HG02973 (cell line): ENCODE data around the gene GIMAP4.
"Not testable (repeated sequence)": the region's sequence is repeated elsewhere in the genome, so short reads cannot be mapped to it uniquely, and the experiment has no call there.

Experiments
- ATAC-seq: cut with Tn5 transposase; IDR thresholded peaks from one replicate; pipeline ENCODE4 v1.9.1; 2021; ENCODE audit warnings: moderate library complexity; ENCODE audit not compliant: unreplicated experiment

GIMAP4 gene

GRCh38 chr7:150567169-150567568, at the start of gene GIMAP4:
GIMAP4 (plus strand) TSS chr7:150567390; CDS start chr7:150569902, 2,512 bp downstream.
- no peak for ATAC-seq

DNA sequence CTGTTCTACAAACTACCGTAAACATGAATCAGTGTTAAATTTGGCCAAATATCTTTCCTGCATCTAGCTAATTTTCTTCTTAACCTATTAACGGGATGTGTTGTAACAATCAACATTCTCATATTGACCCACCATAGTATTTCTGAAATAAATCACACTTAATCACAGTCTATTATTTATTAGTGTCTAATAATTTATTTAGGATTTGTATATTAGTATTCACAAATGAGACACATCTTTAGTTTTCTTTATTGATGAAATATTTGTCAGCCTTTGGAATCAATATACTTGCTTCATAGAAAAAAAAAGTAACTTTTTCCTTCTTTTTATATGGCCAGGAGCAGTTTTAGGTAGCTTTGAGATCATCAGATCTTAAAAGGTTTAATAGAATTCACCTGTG, 47.9 kb upstream of the GIMAP4 start:
- ATAC-seq: no peak

- no peak for ATAC-seq
Observed at GRCh38 chr7:150520145-150520544, 47.0 kb upstream of the GIMAP4 start.

GRCh38 chr7:150522931-150523330, 44.3 kb upstream of the GIMAP4 start:
- ATAC-seq: not testable (repeated sequence)

DNA sequence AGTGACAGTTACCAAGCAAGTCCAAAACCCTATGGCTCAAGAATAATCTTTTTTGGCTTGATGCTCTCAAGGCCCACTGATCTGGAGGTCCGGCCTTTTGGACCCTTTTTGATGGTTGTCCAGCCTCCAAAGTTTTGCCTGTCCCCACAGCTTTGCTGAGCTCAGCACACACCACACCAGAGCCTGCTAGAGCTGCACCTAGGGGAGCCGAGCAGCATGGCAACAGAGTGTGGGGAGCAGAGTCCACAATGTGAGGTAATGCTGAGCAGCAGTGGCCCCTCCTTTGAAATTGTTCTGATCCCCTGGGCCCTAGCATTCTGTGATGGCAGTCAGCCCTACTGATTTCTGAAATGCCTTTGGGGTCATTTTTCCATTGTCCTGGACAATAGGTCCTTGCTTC, 43.2 kb upstream of the GIMAP4 start:
- no peak for ATAC-seq

DNA sequence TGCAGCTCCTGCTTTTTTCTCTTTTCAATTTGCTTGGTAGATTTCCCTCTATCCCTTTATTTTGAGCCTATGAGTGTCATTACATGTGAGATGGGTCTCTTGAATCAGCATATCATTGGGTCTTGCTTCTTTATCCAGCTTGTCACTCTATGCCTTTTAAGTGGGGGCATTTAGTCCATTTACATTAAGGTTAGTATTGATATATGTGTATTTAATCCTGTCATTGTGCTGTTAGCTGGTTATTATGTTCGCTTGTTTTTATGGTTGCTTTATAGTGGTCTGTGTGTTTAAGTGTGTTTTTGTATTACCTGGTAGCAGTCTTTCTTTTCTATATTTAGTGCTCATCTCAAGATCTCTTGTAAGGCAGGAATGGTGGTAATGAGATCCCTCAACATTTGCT, 35.5 kb upstream of the GIMAP4 start:
- no peak for ATAC-seq

DNA sequence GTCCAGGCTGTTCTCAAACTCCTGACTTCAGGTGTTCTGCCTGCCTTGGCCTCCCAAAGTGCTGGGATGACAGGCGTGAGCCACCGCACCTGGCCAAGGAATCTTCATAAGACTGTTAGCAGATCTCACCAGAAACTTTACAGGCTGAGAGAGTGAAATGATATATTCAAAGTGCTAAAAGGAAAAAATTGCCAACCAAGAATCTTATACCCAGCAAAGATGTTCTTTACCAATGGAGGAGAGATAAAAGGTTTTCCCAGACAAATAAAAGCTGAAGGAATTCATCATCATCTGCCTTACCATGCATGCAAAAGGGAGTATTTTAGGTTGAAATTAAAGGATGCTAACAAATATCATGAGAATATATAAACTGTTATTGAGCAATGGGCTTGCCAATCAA, 28.9 kb upstream of the GIMAP4 start:
- no peak for ATAC-seq

- no peak for ATAC-seq
Observed at GRCh38 chr7:150553163-150553562, 14.0 kb upstream of the GIMAP4 start.

DNA sequence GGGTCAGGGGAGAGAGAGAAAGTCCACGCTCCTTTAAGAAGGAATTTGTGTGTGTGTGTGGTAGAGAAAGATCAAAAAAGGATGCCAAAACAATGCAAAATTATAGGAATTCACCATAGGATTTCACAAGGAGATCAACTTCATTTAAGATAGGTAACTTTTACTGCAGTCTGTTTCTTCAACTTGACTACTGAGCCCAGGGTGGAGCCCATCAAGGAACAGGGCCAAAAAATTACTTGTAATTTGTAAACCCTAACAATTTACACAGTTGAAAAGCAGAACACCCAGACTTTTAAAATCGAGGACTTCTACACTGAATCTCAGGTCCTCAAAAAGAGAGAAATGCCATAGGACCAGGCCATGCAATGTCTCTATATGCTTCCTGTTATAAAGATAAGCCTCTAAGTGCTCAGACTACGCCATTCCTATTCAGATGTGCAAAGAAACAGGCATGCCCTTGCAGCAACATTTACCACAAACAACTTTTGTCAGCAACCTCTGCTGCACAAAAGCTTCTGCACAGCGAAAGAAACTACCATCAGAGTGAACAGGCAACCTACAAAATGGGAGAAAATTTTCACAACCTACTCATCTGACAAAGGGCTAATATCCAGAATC, 10.6 kb upstream of the GIMAP4 start:
- ATAC-seq: no peak

DNA sequence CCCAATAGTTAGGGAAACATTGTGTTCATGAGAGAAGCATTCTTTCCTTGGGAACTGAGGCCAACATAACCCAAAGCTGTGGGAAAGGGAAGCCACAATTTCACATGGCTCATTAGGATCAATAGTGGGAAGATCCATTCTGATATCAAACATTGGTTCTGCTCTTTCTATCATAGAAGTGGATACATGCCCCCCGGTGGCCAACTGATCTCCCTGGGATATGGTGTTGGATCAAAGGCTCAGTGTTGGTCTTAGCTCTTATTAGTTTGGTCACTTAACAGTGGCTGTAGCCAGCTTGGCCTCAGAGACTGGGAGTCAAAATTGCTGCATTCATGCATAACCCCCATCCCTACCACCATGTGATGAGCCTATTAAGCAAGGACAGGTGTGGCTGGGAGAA, 6.7 kb upstream of the GIMAP4 start:
- no peak for ATAC-seq

DNA sequence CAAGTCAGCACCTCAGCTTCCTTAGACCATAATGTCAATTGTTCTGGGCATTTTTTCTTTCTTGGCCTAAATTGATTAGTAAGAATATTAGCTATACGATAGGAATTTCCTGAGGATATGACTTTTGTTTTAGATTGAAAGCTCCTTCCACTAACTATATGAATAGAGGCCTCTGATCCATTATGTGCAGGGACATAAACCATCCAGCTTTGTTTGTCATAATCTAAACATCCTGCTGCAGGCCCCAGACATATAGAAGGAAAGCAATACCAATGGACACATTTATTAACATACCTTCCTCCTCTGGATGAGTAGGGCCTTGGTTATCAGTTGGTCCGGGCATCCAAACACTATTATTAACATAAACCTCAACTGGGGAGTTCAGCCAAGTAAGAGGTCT, 4.3 kb upstream of the GIMAP4 start:
- no peak for ATAC-seq

DNA sequence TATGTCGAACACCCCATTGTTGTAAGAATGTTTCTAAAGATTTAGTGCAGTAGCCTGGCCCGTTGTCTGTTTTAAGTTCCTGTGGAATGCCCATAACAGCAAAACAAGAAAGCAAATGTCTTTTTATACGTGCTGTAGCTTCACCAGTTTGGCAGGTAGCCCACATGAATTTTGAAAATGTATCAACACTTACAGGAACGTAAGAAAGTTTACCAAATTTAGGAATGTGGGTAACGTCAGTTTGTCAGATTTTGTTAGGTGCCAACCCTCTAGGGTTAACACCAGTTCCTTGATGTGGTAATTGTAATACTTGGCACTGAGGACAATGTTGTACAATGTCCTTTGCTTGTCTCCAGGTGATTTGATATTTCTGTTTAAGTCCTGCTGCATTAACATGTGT, 3.2 kb upstream of the GIMAP4 start:
- no peak for ATAC-seq

DNA sequence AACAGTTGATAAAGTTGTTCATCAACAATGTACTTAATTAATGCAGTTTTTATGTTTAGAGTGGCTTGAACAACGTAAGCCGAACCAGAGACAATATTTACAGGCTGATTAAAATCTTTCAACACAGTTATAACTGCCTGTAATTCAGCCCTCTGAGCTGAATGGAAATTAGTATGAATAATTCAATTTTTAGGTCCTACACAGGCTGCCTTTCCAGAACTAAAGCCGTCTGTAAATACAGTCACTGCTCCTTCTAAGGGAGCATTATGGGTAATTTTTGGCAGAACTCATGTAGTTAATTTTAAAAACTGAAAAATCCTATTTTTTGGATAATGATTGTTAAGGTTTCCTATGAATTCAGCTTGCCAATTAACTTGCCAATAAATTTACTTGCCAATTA, 2.6 kb upstream of the GIMAP4 start:
- ATAC-seq: no peak

- no peak for ATAC-seq
Observed at GRCh38 chr7:150565239-150565638, 2.0 kb upstream of the GIMAP4 start.

GRCh38 chr7:150566123-150566522, 1.1 kb upstream of the GIMAP4 start:
- no peak for ATAC-seq

GRCh38 chr7:150566572-150566971, 618 bp upstream of the GIMAP4 start:
- no peak for ATAC-seq

GRCh38 chr7:150567871-150568301, 696 bp downstream of the GIMAP4 start:
- no peak for ATAC-seq

GRCh38 chr7:150568714-150569113, 1.5 kb downstream of the GIMAP4 start:
- ATAC-seq: no peak

DNA sequence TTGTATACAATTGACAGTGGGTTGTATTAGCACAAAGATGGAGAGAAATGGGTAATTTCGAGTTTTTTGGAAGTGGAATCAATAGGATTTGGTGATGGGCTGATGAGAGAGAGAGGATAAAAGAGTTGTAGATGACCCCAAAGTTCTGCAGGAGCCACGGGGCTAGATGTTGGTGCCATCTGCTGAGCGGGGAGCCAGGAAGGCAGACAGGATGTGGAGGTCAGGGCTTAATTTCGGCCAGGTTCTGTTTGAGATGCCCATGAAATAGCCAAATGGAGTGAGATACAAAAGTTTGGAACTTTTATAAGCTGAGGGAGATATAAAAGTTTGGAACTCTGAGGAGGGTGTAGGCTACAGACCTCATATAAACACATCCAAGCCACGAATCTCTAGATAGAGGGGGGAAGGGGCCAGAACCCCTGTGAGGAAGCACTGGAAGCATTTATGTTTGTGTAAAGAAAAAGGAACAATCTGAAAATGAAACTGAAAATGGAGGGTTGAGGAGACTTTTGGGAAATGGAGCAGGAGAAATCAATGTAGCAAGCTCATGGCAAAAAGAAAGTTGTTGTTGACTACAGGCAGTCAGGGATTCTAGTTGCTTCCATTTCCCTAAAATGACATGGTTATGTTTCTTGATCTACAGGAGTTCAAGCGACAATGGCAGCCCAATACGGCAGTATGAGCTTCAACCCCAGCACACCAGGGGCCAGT, 2.2 kb downstream of the GIMAP4 start:
- ATAC-seq: no peak

DNA sequence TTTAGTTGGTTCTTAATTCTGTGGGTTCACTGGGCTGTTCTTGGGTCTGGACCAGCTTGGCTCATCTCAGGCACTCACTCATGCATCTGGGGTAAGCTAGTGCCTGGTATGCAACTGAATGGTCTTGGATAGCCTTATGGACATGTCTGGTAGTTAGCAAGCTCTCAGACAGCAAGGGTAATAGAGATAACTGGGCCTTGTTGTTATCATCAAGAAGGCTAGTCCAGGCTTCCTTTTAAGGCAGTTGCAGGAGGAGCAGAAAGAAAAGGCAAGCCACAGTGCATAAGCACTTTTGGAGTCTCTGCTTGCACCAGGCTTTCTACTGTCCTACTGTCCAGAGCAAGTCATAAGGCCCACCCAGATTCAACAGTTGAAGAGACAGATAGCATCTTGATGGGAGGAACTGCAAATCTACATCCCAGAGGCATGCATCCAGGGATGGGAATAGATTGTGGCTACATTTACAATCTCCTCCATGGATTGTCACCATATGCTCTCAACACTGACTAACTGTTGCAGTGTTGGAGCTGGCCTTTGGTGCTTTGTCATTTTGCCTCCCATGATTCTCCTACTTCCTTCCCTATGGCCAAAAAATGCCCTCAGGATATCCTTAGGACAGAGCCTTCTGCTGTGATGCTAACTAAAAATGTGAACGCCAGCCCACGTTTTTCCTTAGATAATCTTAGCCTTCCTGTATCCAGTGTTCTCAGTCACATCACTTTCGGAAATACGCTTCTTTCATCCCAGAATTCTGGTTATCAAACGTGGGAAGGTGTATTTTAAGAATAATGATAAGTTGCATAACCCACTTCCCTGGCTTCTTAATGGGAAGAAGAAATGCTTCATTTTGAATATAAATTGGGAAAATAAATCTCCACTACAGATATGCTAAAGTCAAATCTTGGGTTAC, 3.6 kb downstream of the GIMAP4 start:
- ATAC-seq: no peak

GRCh38 chr7:150572496-150572895, 5.3 kb downstream of the GIMAP4 start:
- ATAC-seq: no peak
